Skin of body (tissue), 2 donors: ENCODE measurements around the gene NTNG1. TPM values are rescaled to one million over a fixed set of nuclear protein-coding genes. Genes with fewer than 3 reads are reported as not detected.

Experiments used
- DNase-seq: peaks from one replicate; lab custom pipeline; 2025; lab: John Stamatoyannopoulos, UW
- total RNA-seq: library from RNA; depleted of rRNA; stranded (reverse); fragments of >200 nt; gene quantifications from one replicate; pipeline ENCODE4 v1.2.3, GENCODE V29; 2014

Gene NTNG1
- total RNA-seq, 1 donor from 2014 or later, result 9.1 TPM

GRCh38 chr1:107326824-107327445 lies 186.1 kb downstream of the NTNG1 start:
- no peak for DNase-seq

DNA sequence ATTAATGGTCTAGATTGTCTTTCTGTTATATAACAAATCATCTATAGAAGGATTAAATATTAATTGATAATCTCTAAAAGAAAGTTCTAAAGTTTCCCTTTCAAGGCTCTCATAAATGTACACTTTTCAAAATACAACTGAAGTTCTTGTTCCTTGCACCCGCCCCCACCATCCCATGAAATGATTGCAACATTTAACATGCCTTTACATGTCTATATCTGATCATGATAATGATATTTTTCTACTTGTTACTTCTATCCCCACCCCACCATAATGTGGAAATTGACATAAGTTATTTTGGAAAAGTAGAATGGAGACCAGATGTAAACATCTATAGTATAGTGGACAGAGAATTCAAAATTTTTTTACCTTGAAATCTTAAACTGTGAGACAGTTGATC lies 186.6 kb downstream of the NTNG1 start:
- no peak for DNase-seq

DNA sequence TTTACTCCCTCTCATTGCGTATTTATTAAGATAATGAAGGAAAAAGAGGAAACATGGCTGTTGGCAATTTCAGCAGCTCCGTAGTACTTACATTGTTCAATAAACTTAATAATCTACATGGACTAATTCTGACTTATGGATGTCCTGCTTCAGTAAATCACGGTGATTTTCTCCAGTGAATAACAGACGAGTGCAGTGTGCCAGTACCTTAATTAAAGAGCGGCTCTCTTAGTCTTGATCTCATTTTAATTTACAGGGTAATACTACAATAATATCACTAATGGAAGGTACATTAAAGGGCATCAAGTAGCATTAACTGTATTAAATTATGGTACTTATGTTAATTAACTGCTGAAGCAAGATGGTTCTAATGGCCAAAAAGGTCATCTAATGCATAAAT lies 187.2 kb downstream of the NTNG1 start:
- no peak for DNase-seq

DNA sequence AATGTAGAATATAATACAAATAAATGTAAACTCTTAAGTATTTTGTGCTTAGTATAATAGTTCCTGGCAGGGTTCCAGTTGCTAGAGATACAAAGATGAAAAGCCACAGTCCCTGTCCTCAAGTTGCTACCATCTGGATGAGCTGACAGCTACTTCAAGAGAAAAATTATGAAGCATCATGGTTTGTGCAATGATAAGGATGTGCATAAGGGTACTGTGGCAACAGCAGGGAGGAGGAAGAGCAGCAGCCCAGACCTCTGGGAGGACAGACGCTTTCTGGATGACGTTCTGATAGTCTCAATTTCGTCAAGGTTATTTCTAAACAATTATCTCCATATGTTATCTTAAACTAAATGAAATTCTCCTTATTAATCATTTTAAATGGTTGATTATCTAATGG lies 198.9 kb downstream of the NTNG1 start:
- no peak for DNase-seq

DNA sequence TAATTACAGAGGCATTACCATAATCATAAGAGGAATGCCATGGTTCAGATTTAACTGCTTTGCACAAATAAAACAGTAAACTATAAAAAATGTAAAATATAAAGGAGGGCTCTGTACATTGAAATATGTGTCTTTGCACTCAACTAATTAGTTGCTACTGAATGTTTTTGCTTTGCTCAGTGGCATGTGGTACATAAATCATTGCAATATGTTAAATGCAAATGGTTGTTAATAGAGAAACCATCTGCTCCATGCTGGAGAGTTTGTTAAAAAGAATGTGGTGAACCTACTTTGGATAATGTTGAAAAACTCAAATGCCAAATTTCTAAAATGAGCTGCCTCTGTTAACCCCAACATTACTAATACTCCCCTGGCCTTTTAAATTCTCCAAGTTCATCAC lies 201.5 kb downstream of the NTNG1 start:
- no peak for DNase-seq

- no peak for DNase-seq
These were observed 201.9 kb downstream of the NTNG1 start for GRCh38 chr1:107342768-107343167.

- no peak for DNase-seq
These were observed 202.8 kb downstream of the NTNG1 start for GRCh38 chr1:107343601-107344000.

- no peak for DNase-seq
These were observed 203.5 kb downstream of the NTNG1 start for GRCh38 chr1:107344268-107344760.

DNA sequence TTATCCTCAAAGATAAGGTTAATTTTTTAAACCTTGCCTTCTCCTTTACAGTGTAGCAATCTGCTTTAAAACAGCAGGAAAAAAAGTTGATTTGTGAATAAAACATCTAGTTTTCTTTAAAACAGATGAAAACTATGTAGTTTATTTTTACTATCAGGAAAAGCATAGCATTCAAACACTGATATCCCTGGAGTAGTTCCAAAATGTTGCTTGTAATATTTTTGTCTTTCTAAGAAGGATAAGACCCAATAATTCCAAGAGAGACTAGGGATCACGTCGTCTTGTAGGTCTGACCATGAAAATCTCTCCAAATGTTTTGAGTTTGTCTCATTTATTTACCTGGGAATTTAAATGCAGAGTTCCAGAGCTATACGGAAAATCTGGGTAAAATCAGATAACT lies 204.0 kb downstream of the NTNG1 start:
- no peak for DNase-seq

GRCh38 chr1:107352850-107353249 lies 212.0 kb downstream of the NTNG1 start:
- DNase-seq, result no peak

GRCh38 chr1:107357376-107357775 lies 216.5 kb downstream of the NTNG1 start:
- DNase-seq, result no peak

GRCh38 chr1:107358619-107359327 lies 217.9 kb downstream of the NTNG1 start:
- no peak for DNase-seq

DNA sequence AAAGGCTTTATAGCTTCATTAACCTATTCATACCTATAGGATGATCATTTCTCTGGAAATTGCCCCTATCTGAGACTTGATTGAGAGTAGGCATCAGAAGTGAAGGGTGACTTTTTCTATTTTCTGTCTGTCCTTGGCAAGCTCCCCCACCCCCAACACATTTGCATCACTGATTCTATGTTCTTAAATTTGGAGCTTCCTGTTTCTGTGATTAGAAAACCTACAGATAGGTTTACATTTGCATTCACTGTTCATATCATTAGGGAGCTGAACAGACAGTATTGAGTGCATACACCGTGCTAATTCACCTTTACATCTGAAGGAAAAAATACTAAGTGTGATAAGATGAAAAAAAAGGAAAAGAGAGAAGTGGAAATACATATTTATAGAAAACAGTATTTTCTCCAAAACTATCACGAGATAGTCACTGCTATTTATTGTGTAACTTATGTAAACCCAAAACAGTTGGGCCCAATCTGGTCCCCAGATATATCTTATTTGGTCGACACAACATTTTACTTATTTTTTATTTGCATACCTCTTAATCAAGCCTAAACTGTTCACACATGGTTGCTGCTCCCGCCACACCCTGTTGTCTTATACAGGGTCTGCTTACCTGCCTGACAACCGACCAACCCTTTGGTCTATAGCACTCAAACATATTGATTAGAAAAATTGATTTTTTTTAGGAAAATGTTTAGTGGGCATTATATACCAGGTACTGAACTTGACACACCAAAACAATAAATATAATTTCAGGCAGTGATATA lies 218.8 kb downstream of the NTNG1 start:
- DNase-seq, result no peak

DNA sequence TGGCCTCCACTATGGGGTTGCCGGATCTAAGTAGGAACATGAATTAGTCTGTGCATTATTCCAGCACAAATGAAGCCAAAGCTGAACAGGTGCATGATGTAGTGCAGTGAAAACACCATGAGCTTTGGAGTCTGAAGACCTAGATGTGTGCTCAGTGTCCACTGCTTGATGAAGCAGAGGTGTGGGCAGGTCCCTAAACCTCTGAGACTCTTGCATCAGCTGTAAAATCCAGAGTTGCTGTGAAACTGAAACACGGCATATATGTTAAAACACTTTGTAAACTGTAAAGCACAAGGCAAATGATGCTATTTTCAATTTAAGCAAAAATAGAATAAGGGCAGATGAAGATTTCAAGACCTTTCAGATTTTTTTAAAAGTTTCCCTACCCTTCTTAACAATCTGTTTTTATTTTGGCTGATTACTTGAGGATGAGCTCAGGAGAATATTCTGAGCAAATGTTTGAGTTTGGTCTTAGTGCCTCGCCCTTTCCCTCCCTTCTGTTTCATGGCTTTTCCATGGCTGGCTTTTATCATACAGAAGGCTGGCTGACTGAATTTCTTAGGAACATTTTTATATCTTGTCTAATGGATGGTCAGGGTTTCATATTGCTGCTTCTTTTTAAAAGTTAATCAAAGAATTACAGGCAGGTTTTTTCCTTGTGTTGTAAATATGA lies 221.8 kb downstream of the NTNG1 start:
- no peak for DNase-seq

DNA sequence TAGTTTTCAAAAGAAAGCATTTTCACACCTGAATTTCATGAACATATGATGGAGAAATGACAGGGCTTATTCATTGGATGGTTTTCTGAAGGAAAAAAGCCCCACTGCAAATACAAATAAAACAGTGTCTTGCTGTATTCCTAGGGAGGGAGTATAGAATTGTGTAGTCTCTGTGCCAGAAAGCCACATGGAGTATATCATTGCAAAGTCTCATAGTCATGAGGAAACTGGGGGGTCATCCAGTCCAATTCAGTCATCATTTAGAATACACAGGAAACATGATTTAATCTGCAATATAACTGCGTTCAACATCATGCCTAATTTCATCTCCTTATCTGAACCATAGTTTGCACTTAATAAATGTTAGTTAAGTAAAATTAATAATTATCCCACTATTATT lies 222.3 kb downstream of the NTNG1 start:
- DNase-seq, result no peak

DNA sequence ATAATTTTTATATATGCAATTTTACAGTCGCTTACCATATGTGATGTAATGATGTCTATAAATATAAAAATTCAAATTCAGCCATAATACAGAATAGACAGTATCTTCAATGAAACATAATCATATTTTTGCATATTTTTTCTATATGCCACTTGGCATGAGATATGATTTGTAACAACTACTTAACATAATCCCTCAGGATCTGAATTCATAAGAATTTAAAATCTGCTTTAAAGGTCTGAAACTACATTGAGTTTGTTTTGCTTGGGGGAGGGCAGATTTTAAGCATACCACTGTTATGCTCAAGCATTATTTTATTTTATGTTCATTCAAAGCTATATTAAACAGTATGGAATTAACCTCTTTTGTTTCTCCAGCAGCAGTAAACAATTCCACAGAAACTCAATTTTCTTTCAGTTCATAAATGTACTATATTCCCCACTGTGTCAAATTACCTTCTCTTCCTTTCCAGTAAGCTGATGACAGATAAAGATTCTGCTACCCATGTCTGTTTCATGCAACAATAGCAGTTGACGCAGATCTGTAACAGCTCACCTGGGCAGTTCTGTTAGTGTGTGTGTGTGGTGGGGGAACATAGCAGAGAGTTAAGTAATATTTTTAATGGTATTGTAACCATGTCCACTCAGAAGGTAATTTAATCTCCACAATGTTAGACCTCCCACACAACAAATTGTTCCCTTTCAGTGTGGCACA lies 224.8 kb downstream of the NTNG1 start:
- DNase-seq, result no peak

GRCh38 chr1:107378426-107378825 lies 237.6 kb downstream of the NTNG1 start:
- no peak for DNase-seq

GRCh38 chr1:107378866-107379265 lies 238.0 kb downstream of the NTNG1 start:
- no peak for DNase-seq

GRCh38 chr1:107379826-107380225 lies 239.0 kb downstream of the NTNG1 start:
- no peak for DNase-seq

DNA sequence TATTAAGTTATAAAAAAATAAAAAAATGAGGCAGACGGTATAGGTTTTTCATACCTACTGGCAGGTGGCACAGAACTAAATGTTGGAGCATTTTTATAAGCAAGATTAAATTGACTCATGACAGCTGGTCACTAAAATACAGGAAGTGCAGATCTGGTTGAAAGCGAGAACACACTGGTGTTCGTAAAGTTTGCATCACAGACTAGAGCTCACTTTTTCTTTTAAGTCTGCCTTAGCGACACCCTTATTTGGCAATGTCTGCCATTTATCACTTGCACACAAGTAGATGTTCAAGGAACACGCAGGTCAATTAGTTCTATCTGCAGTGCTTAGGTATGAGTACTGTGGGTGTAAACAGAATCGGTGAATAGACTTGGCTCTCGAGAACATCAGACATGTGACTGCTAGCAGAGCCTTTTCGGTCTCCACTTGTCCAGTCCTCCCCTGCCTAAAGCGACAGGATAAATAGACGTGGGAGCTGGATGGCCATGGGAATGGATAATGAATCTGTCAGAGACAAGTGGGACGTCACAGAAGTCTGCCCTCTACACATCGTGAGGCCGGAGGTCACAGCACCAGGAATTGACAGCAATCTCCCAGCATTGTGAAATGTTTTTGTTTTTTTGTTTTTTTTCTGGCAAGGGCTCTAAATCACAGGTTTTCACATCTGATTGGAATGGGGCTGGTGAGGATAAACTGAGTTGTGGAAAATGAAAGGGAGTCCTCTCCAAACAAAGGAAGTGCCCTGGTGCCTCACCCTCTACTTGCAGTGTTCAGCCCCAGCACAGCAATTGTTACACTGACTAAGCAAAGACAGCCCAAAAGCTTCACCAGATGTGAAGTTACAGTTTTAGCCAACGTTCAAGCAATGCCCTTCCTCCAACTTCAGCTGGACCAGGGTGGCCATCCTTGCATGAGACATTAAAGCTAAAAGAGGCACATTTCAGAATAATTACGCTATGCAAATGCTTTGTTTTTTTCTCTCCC lies 248.9 kb downstream of the NTNG1 start:
- no peak for DNase-seq
